IPS-18a (cell line): Measurements from ENCODE around the gene ELMO1.

ENCODE experiments used
- H3K27ac ChIP-seq: one replicate; pipeline ENCODE4 v1.5.1; 2013; ENCODE audit warnings: low read length
- H3K27me3 ChIP-seq: one replicate; pipeline ENCODE4 v1.6.1; 2013; ENCODE audit warnings: mild to moderate bottlenecking, low read length; ENCODE audit not compliant: control insufficient read depth, insufficient read depth
- H3K36me3 ChIP-seq: one replicate; pipeline ENCODE4 v1.6.1; 2013; ENCODE audit warnings: low read depth, low read length; ENCODE audit not compliant: control insufficient read depth
- H3K4me1 ChIP-seq: one replicate; pipeline ENCODE4 v1.6.1; 2013; ENCODE audit warnings: low read depth, low read length; ENCODE audit not compliant: control insufficient read depth
- H3K4me3 ChIP-seq: one replicate; pipeline ENCODE4 v1.5.1; 2013; ENCODE audit warnings: low read length
- H3K9ac ChIP-seq: one replicate; pipeline ENCODE4 v1.6.1; 2013; ENCODE audit warnings: mild to moderate bottlenecking, low read length, moderate library complexity
- H3K9me3 ChIP-seq: one replicate; pipeline ENCODE4 v1.6.1; 2013; ENCODE audit warnings: low read depth, low read length; ENCODE audit not compliant: control insufficient read depth

The ELMO1 gene

GRCh38 chr7:36809086-36809485 lies 639.6 kb downstream of the ELMO1 start:
- Histone ChIP-seq H3K4me1 (no peaks in the 10 kb centered on the region), H3K36me3 (no peaks in the 10 kb centered on the region), H3K9ac (no peak overlapping the region), H3K4me3 (no peak overlapping the region), H3K9me3 (no peaks in the 10 kb centered on the region), H3K27me3 (no peaks in the 10 kb centered on the region), H3K27ac (no peak overlapping the region)

DNA sequence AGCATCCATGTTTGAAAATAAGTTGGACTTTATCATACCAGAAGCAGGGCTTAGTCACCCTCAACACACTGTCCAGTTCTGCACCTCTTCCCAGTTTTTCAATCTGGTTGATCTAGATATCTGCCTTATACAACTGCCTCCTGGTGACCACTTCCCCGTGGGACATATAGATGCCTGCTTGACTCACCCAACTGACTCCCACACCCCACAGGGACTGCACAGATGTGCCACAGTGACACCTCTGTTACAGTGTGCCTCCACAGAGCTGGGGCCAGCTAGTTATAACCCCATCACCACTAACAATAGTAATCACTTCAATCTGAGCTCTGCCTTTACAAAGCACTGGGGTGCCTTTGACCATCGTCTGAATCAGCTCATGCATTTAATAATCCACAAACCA lies 641.8 kb downstream of the ELMO1 start:
- H3K4me3 ChIP-seq: no peak overlapping the region
- no peaks in the 10 kb centered on the region for H3K36me3 ChIP-seq
- H3K27ac ChIP-seq: no peak overlapping the region
- H3K9me3 ChIP-seq: no peaks in the 10 kb centered on the region
- no peaks in the 10 kb centered on the region for H3K27me3 ChIP-seq
- no peaks in the 10 kb centered on the region for H3K4me1 ChIP-seq
- no peak overlapping the region for H3K9ac ChIP-seq
